SK-N-SH treated with all-trans-retinoic acid at 6 μM for 48 hours (cell line): ENCODE results near the gene IDI2.

Source experiments
- ATAC-seq: fragments of 200-7000 bp; cut with Tn5 transposase; 3 replicates; pipeline ENCODE4 v1.9.1; 2020; ENCODE audit warnings: mild to moderate bottlenecking, moderate library complexity
- ARNTL ChIP-seq: fragments of 450-650 bp; formaldehyde crosslinking; IDR thresholded peaks from 2 replicates; pipeline ENCODE4 v1.5.0; 2020; ENCODE audit warnings: low read depth, mild to moderate bottlenecking, moderate library complexity, borderline replicate concordance
- BACH2 ChIP-seq: fragments of 250-450 bp; sonication (Bioruptor Pico); IDR thresholded peaks from 2 replicates; pipeline ENCODE4 v1.9.0; 2021; ENCODE audit warnings: mild to moderate bottlenecking, borderline replicate concordance
- CREB5 ChIP-seq: fragments of 250-450 bp; sonication (Bioruptor Pico); IDR thresholded peaks from 2 replicates; pipeline ENCODE4 v1.5.1; 2020; ENCODE audit warnings: low read depth, mild to moderate bottlenecking, moderate library complexity
- CSDC2 ChIP-seq: fragments of 250-450 bp; sonication (Bioruptor Pico); IDR thresholded peaks from 2 replicates; pipeline ENCODE4 v1.5.0; 2020; ENCODE audit warnings: mild to moderate bottlenecking, moderate library complexity
- CSRNP3 ChIP-seq: fragments of 250-450 bp; sonication (Bioruptor Pico); IDR thresholded peaks from 2 replicates; pipeline ENCODE4 v1.5.1; 2021; ENCODE audit warnings: mild to moderate bottlenecking, moderate library complexity
- ESRRG ChIP-seq: fragments of 250-450 bp; sonication (Bioruptor Pico); IDR thresholded peaks from 2 replicates; pipeline ENCODE4 v1.6.1; 2021; ENCODE audit warnings: mild to moderate bottlenecking
- ISL1 ChIP-seq: fragments of 250-450 bp; sonication (Bioruptor Pico); IDR thresholded peaks from 2 replicates; pipeline ENCODE4 v2.1.2; 2022; ENCODE audit warnings: mild to moderate bottlenecking, moderate library complexity
- OSR1 ChIP-seq: fragments of 250-450 bp; sonication (Bioruptor Pico); IDR thresholded peaks from 2 replicates; pipeline ENCODE4 v1.8.0; 2022; ENCODE audit warnings: moderate library complexity, mild to moderate bottlenecking, inconsistent platforms
- PATZ1 ChIP-seq: fragments of 250-450 bp; sonication (Bioruptor Pico); IDR thresholded peaks from 2 replicates; pipeline ENCODE4 v1.8.0; 2020; ENCODE audit warnings: mild to moderate bottlenecking, moderate library complexity, borderline replicate concordance
- POU6F1 ChIP-seq: fragments of 250-450 bp; sonication (Bioruptor Pico); IDR thresholded peaks from 2 replicates; pipeline ENCODE4 v1.8.0; 2021; ENCODE audit warnings: low read depth, mild to moderate bottlenecking, moderate library complexity, borderline replicate concordance
- RARB ChIP-seq: fragments of 250-450 bp; sonication (Bioruptor Pico); IDR thresholded peaks from 2 replicates; pipeline ENCODE4 v1.8.0; 2021; ENCODE audit warnings: mild to moderate bottlenecking, moderate library complexity
- SNAI2 ChIP-seq: fragments of 250-450 bp; sonication (Bioruptor Pico); IDR thresholded peaks from 2 replicates; pipeline ENCODE4 v1.5.0; 2020; ENCODE audit warnings: mild to moderate bottlenecking, moderate library complexity
- TCF4 ChIP-seq: fragments of 250-450 bp; sonication (Bioruptor Pico); IDR thresholded peaks from 2 replicates; pipeline ENCODE4 v1.8.0; 2021; ENCODE audit warnings: mild to moderate bottlenecking, moderate library complexity, borderline replicate concordance
- TOX ChIP-seq: fragments of 250-450 bp; sonication (Bioruptor Pico); IDR thresholded peaks from 2 replicates; pipeline ENCODE4 v1.8.0; 2021; ENCODE audit warnings: mild to moderate bottlenecking, moderate library complexity, borderline replicate concordance
- TSHZ2 ChIP-seq: fragments of 250-450 bp; sonication (Bioruptor Pico); IDR thresholded peaks from 2 replicates; pipeline ENCODE4 v1.5.0; 2020; ENCODE audit warnings: mild to moderate bottlenecking, moderate library complexity
- ZC3H10 ChIP-seq: fragments of 250-450 bp; sonication (Bioruptor Pico); IDR thresholded peaks from 2 replicates; pipeline ENCODE4 v1.5.1; 2021; ENCODE audit warnings: mild to moderate bottlenecking, moderate library complexity
- ZFP3 ChIP-seq: fragments of 250-450 bp; sonication (Bioruptor Pico); IDR thresholded peaks from 2 replicates; pipeline ENCODE4 v1.5.0; 2020; ENCODE audit warnings: mild to moderate bottlenecking, moderate library complexity
- ZFP30 ChIP-seq: fragments of 450-650 bp; formaldehyde crosslinking; IDR thresholded peaks from 2 replicates; pipeline ENCODE4 v1.5.0; 2022; ENCODE audit warnings: mild to moderate bottlenecking, moderate library complexity
- ZNF565 ChIP-seq: fragments of 450-650 bp; formaldehyde crosslinking; conservative IDR thresholded peaks from 2 replicates; pipeline ENCODE4 v1.5.0; 2020; ENCODE audit warnings: low read depth, mild to moderate bottlenecking, moderate library complexity
- ZNF70 ChIP-seq: fragments of 450-650 bp; formaldehyde crosslinking; IDR thresholded peaks from 2 replicates; pipeline ENCODE4 v1.5.0; 2020; ENCODE audit warnings: mild to moderate bottlenecking, moderate library complexity
- ZNF8 ChIP-seq: fragments of 450-650 bp; formaldehyde crosslinking; IDR thresholded peaks from 2 replicates; pipeline ENCODE4 v1.5.0; 2020; ENCODE audit warnings: mild to moderate bottlenecking, moderate library complexity

The IDI2 gene

GRCh38 chr10:1043532-1043995, 17.9 kb upstream of the IDI2 start (continued):
- no peak for TF ChIP-seq POU6F1

- ATAC-seq: no peak
- no peak for TF ChIP-seq ARNTL (CRISPR knock-in tag)
- TF ChIP-seq CSRNP3 (CRISPR knock-in tag): no peak
- no peak for TF ChIP-seq CREB5 (CRISPR knock-in tag)
- no peak for TF ChIP-seq TSHZ2 (CRISPR knock-in tag)
- no peak for TF ChIP-seq TOX (CRISPR knock-in tag)
- TF ChIP-seq ESRRG (CRISPR knock-in tag): no peak
- TF ChIP-seq SNAI2 (CRISPR knock-in tag): no peak
Measured at GRCh38 chr10:1041514-1041913, 15.9 kb upstream of the IDI2 start.

- no peak for ATAC-seq
- TF ChIP-seq PATZ1 (CRISPR knock-in tag): no peak
- no peak for TF ChIP-seq ISL1 (CRISPR knock-in tag)
- no peak for TF ChIP-seq RARB (CRISPR knock-in tag)
- no peak for TF ChIP-seq OSR1
- TF ChIP-seq ARNTL (CRISPR knock-in tag): no peak
- no peak for TF ChIP-seq TCF4 (CRISPR knock-in tag)
- no peak for TF ChIP-seq CREB5 (CRISPR knock-in tag)
- no peak for TF ChIP-seq TSHZ2 (CRISPR knock-in tag)
- no peak for TF ChIP-seq POU6F1
- TF ChIP-seq ZNF8 (CRISPR knock-in tag): no peak
- TF ChIP-seq SNAI2 (CRISPR knock-in tag): no peak
- no peak for TF ChIP-seq CSDC2 (CRISPR knock-in tag)
- no peak for TF ChIP-seq BACH2
- TF ChIP-seq CSRNP3 (CRISPR knock-in tag): no peak
- TF ChIP-seq TOX (CRISPR knock-in tag): no peak
- TF ChIP-seq ZNF565 (CRISPR knock-in tag): no peak
- TF ChIP-seq ZNF70 (CRISPR knock-in tag): no peak
- no peak for TF ChIP-seq ZC3H10
- no peak for TF ChIP-seq ZFP30 (CRISPR knock-in tag)
- no peak for TF ChIP-seq ZFP3 (CRISPR knock-in tag)
Measured at GRCh38 chr10:1040133-1040532, 14.5 kb upstream of the IDI2 start.
